Esophagus squamous epithelium (tissue), 5 donors: Measurements from ENCODE around the gene MAD1L1. TPM values are rescaled to one million over a fixed set of nuclear protein-coding genes. Genes with fewer than 3 reads are reported as not detected.
"Not testable (repeated sequence)": the region's sequence is repeated elsewhere in the genome, so short reads cannot be mapped to it uniquely, and the experiment has no call there.

Source experiments
- DNase-seq: peaks from one replicate; lab custom pipeline; 2025; lab: John Stamatoyannopoulos, UW
- H3K27ac ChIP-seq, 4 donors: fragments of 200-600 bp; sonication (generic); one replicate each; pipeline ENCODE4 v1.5.1; 2016 to 2019; ENCODE audit warnings: mild to moderate bottlenecking in 1 of 4
- H3K27me3 ChIP-seq, 4 donors: fragments of 200-600 bp; sonication (generic); 1 replicate in 3 of 4; 2 replicates in 1 of 4; pipeline versions ENCODE4 v1.5.1 to v1.6.0; 2017 to 2021; ENCODE audit warnings: antibody characterized with exemption in 1 of 4
- H3K36me3 ChIP-seq, 3 donors: fragments of 200-600 bp; sonication (generic); one replicate each; pipeline ENCODE4 v1.5.1; 2016 to 2019
- H3K4me1 ChIP-seq, 3 donors: fragments of 200-600 bp; sonication (generic); one replicate each; pipeline ENCODE4 v1.5.1; 2017 to 2019
- H3K4me3 ChIP-seq, 4 donors: fragments of 200-600 bp; sonication (generic); 1 replicate in 3 of 4; 2 replicates in 1 of 4; pipeline ENCODE4 v1.5.1; 2016 to 2019; ENCODE audit warnings: mild to moderate bottlenecking in 2 of 4, moderate library complexity in 1 of 4
- H3K9me3 ChIP-seq, 3 donors: fragments of 200-600 bp; sonication (generic); one replicate each; pipeline ENCODE4 v1.5.1; 2016 to 2019
- POLR2A ChIP-seq, 4 donors: fragments of 450-650 bp; IDR thresholded peaks; one replicate each; pipeline ENCODE4 v1.6.1; 2017; ENCODE audit warnings: antibody characterized with exemption in 4 of 4, mild to moderate bottlenecking in 4 of 4, moderate library complexity in 3 of 4
- WGBS, 2 donors: methylation state at CpG; one replicate each; pipeline ENCODE4 v1.1.5; 2018; 5-methylcytosine and 5-hydroxymethylcytosine counted together
- intact Hi-C: fragments of 100-400 bp; cut with DNase I; formaldehyde crosslinking; loops from one replicate; pipeline ENCODE4 v1.15.0; 2022
- total RNA-seq, 4 donors: library from RNA; depleted of rRNA; stranded (reverse); fragments of >200 nt; gene quantifications; one replicate each; pipeline ENCODE4 v1.1.0, GENCODE V29; 2016
- TF ChIP-seq, protein P1 (sequence below), 6 experiments: fragments of 450-650 bp in 4 of 6; fragments of 200-600 bp in 2 of 6; sonication (generic) in 2 of 6; IDR thresholded peaks; one replicate each; pipeline ENCODE4 v1.5.1; 2016 to 2019; ENCODE audit warnings: antibody characterized with exemption in 6 of 6, mild to moderate bottlenecking in 4 of 6, moderate library complexity in 4 of 6
- donor health status: DM: yes; HTN: yes; CAD: no.

Gene MAD1L1
- total RNA-seq, 4 donors from 2014 or later, result 16.6 to 40.4 (median 30.2) TPM

DNA sequence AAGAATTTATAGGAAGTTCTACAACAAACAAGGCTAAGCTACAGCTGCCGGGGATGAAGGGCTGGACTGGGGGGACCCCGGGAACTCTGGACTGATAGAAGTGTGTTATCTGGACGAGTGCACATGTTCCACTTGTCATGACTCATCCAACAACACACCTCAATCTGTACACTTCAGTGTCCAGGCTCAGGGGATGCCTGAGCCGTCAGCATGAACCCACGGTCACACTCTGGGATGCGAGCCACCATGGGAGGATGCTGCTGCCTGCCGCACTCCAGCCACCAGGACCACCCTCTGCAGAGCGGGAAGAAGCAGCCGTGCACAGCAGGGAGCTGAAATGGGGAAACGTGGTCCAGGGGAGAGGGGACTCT, 67.5 kb downstream of the MAD1L1 start:
- no peak overlapping the region for H3K4me3 ChIP-seq
- TF ChIP-seq, protein P1, sequence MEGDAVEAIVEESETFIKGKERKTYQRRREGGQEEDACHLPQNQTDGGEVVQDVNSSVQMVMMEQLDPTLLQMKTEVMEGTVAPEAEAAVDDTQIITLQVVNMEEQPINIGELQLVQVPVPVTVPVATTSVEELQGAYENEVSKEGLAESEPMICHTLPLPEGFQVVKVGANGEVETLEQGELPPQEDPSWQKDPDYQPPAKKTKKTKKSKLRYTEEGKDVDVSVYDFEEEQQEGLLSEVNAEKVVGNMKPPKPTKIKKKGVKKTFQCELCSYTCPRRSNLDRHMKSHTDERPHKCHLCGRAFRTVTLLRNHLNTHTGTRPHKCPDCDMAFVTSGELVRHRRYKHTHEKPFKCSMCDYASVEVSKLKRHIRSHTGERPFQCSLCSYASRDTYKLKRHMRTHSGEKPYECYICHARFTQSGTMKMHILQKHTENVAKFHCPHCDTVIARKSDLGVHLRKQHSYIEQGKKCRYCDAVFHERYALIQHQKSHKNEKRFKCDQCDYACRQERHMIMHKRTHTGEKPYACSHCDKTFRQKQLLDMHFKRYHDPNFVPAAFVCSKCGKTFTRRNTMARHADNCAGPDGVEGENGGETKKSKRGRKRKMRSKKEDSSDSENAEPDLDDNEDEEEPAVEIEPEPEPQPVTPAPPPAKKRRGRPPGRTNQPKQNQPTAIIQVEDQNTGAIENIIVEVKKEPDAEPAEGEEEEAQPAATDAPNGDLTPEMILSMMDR (IDR thresholded peaks at IDR 0.05), result no peak
- no peak for TF ChIP-seq POLR2A (IDR thresholded peaks at IDR 0.05)
- DNase-seq, result no peak
- WGBS, 2 donors, result 88 to 89% methylated on average over 8 to 9 of the region's 10 CpGs
- no peak overlapping the region for H3K27ac ChIP-seq
- intact Hi-C loops, result no loop called here
- H3K27me3 ChIP-seq, result no peaks in the 10 kb centered on the region
- peaks cover 0 to 4% (median 0%) of the 10 kb centered on the region in 3 donors for H3K36me3 ChIP-seq
- H3K4me1 ChIP-seq, result peaks cover 7 to 37% (median 16%) of the 10 kb centered on the region in 3 donors
- no peaks in the 10 kb centered on the region for H3K9me3 ChIP-seq

DNA sequence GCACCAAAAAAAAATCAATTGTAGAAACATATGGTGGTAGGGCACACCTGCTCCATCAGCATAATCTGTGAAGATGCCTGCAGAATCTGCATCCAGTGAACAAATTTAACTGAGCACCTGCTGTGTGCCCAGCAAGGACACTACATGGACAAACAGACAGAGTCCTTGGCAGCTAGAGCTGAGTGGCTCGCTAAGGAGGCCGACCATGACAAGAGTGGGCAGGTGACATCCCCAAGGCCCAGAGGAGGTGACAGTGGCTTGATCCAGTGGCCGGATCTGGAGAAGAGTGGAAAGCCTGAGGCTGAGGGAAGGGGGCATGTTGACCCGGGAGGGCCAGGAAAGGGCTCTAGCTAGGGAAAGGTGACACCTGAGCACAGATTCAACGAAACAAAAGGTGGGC, 68.1 kb downstream of the MAD1L1 start:
- Histone ChIP-seq H3K4me1 (peaks cover 7 to 32% (median 10%) of the 10 kb centered on the region in 3 donors), H3K27ac (no peak overlapping the region), H3K36me3 (no peaks in the 10 kb centered on the region), H3K4me3 (no peak overlapping the region), H3K9me3 (no peaks in the 10 kb centered on the region), H3K27me3 (no peaks in the 10 kb centered on the region)
- WGBS, 2 donors, result 95 to 100% methylated on average over 3 to 5 of the region's 5 CpGs
- TF ChIP-seq POLR2A (IDR thresholded peaks at IDR 0.05), result no peak
- TF ChIP-seq, protein P1 (IDR thresholded peaks at IDR 0.05), result no peak
- no peak for DNase-seq
- intact Hi-C loops, result no loop called here

DNA sequence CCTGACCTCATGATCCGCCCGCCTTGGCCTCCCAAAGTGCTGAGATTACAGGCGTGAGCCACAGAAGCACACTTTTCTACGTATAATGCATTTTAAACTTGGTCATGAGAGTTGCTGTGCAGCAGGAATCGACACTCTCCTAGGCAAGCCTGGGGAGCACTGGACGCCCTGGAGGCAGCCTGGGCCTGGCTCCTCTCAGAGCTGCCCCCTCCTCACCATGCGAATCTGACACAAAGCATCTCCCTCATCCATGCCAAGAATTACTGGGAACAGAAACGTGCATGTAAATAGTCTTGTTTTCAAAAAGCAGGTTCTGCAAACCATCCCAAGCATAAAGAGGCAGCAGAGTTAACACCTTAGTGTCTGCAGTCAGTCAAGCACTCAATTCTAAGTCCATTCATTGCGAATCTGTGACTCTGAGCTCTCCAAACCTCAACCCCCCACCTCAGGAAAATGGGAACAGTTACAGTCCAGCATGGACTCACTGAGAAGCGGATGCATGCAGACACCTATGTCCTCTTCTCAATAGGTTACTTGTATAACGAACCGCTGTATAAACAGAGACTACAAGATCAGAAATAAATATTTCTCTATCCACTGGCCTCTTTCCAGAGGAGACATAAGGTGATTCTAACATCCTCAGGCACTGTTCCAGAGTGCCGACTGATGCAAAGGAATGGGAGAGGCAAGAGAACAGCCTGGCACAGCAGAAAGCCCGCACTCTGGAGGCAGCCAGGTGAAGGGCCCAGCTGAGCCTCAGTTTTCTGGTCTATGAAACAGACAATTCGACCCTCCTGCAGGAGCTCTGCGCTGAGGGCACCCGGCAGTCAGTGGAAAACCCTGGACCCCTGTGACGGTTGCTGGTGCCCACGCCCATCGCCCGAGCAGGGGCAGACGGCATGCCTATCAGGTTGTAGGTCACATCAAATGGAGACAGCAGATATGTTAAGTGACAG, 68.9 kb downstream of the MAD1L1 start:
- H3K4me1 ChIP-seq, result peaks cover 0 to 26% (median 3%) of the 10 kb centered on the region in 3 donors
- H3K27me3 ChIP-seq, result no peaks in the 10 kb centered on the region
- intact Hi-C loops, result no loop called here
- H3K9me3 ChIP-seq, result no peaks in the 10 kb centered on the region
- WGBS, 2 donors, result 82 to 87% methylated on average over 13 to 19 of the region's 22 CpGs
- TF ChIP-seq, protein P1 (IDR thresholded peaks at IDR 0.05), result no peak
- TF ChIP-seq POLR2A (IDR thresholded peaks at IDR 0.05), result no peak
- no peaks in the 10 kb centered on the region for H3K36me3 ChIP-seq
- DNase-seq, result no peak
- H3K27ac ChIP-seq, result peak overlapping the region in 1 of 4 donors; percentile 5
- H3K4me3 ChIP-seq, result no peak overlapping the region

DNA sequence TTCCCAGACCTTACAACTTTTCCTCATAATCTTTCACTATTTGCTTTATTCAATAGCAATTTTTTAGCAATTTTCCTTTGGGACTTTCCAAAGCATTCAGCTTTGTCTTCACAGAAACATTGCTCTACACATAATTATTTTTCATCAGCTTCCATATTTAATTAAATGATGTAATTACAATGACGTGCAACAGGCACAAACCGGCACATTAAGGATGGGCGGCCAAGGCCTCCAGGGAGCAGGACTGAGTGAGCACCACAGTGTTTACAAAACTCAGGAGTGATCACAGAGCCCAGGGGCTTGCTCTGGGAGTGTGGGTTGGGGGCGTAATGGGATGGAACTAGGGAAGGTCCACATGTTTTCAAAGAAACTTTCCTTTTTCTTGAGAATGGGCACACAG, 69.8 kb downstream of the MAD1L1 start:
- no peaks in the 10 kb centered on the region for H3K9me3 ChIP-seq
- WGBS, 2 donors, result 83 to 84% methylated on average over 4 of the region's 4 CpGs
- H3K4me3 ChIP-seq, result no peak overlapping the region
- H3K36me3 ChIP-seq, result no peaks in the 10 kb centered on the region
- no peak for DNase-seq
- TF ChIP-seq, protein P1 (IDR thresholded peaks at IDR 0.05), result no peak
- no peak for TF ChIP-seq POLR2A (IDR thresholded peaks at IDR 0.05)
- H3K27ac ChIP-seq, result no peak overlapping the region
- intact Hi-C loops, result no loop called here
- H3K27me3 ChIP-seq, result no peaks in the 10 kb centered on the region
- H3K4me1 ChIP-seq, result peaks cover 0 to 26% (median 6%) of the 10 kb centered on the region in 3 donors

DNA sequence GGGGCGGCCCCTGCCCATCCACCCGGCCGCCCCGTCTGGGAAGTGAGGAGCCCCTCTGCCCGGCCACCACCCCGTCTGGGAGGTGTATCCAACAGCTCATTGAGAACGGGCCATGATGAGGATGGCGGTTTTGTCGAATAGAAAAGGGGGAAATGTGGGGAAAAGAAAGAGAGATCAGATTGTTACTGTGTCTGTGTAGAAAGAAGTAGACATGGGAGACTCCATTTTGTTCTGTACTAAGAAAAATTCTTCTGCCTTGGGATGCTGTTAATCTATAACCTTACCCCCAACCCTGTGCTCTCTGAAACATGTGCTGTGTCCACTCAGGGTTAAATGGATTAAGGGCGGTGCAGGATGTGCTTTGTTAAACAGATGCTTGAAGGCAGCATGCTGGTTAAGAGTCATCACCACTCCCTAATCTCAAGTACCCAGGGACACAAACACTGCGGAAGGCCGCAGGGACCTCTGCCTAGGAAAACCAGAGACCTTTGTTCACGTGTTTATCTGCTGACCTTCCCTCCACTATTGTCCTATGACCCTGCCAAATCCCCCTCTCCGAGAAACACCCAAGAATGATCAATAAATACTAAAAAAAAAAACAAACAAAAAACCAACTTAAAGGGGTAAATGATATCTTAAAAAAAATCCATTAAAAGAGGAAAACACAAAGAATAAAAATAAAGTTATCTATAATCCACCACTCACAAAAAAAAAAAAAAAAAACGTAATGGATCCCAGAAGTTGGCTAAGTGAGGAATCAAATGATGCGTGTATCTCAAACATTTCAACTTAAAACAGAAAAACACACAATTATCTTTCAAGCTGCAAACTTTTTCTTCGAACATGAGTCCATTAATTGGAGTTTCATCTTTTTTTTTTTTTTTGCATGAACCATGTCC, 70.5 kb downstream of the MAD1L1 start:
- not testable (repeated sequence) for DNase-seq
- WGBS, 2 donors, result 75 to 82% methylated on average over 4 to 8 of the region's 17 CpGs

More for the DNA sequence above, 70.5 kb downstream of the MAD1L1 start:
- H3K9me3 ChIP-seq, H3K27ac ChIP-seq, H3K4me3 ChIP-seq, H3K27me3 ChIP-seq, H3K36me3 ChIP-seq, intact Hi-C loops: not testable (repeated sequence)
- peaks cover 0 to 31% (median 12%) of the 10 kb centered on the region in 3 donors for H3K4me1 ChIP-seq
